ENCODE results near the gene ARG1. TPM values are rescaled to one million over a fixed set of nuclear protein-coding genes. Genes with fewer than 3 reads are reported as not detected.

ARG1 gene
- total RNA-seq (2012; rRNA removed) (not detected in 2 replicates), polyA plus RNA-seq (2012; rRNA removed) (not detected in 2 replicates), Bru-seq, nascent RNA (not detected), BruChase-seq, experiment 1, labeled RNA remaining after a 6-hour chase (not detected), BruChase-seq, experiment 2, labeled RNA remaining after a 2-hour chase (not detected)
- polyA plus RNA-seq (2012; cell fraction: cytosol; rRNA removed) = not detected in 2 replicates
- not detected in 2 replicates for polyA plus RNA-seq (2012; cell fraction: nucleus; rRNA removed; ENCODE audit: low replicate concordance)
- long read RNA-seq = 0 reads

DNA sequence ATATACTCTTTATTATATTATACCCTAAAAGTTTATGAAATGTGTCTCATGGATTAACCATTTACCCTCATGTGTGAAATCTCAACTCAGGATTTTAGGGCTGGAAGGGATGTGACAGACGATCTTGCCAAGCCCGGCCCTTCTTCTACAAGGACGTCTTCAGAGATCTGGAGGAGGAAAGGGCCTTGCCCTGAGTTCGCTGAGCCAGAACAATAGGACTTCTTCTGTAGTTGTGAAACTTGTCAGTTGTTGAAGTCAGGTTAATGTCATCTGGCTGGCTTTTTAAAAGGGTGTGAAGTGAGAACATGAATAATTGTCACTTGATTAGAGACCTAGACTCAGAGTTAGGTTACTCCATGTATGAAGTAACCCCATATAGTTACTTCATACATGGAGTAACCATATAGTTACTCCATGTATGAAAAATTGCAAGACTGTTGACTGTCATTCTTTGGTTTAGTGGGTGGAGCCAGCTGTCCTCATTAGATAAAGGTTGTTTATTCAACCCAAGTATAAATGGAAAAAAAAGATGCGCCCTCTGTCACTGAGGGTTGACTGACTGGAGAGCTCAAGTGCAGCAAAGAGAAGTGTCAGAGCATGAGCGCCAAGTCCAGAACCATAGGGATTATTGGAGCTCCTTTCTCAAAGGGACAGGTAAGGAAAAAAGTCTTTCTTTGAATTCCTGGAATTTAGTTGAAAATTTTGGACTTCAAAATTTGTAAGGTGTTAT, at the start of gene ARG1:
Gene ARG1, plus strand, starts transcription at position 541 of the 730 bp plus-strand sequence. Its CDS starts 57 bp downstream, at position 598.
- H4K5ac ChIP-seq (ENCODE audit: low read depth, low read length) = no peak within 1 kb of the TSS
- H3K4me1 ChIP-seq (ENCODE audit: control insufficient read depth, insufficient read depth, low read length) = no peaks in the 10 kb centered on the region
- BruUV-seq (replicated peaks) = no TSS peak
- CTCF ChIA-PET = interaction anchor here (0.6 kb wide), 1 partner anchor 54 kb away, joined by 3 read pairs; no protein-coding TSS in a partner anchor
- no peaks in the 10 kb centered on the region for H3K27me3 ChIP-seq (ENCODE audit: control insufficient read depth, insufficient read depth, low read length)
- POLR2A ChIA-PET (ENCODE audit: unreplicated experiment) = no interaction called here
- H3K36me3 ChIP-seq (ENCODE audit: control insufficient read depth, insufficient read depth, low read length) = 0 out of 2 replicates have a peak, but pooled peaks cover 1% of the 10 kb centered on the region
- no peaks in the 10 kb centered on the region for H3K79me1 ChIP-seq (ENCODE audit: low read depth in 1 of 2, low read length in 2 of 2)
- H4K91ac ChIP-seq (ENCODE audit: insufficient read depth, low read depth, low read length) = no peak within 1 kb of the TSS
- no peak within 1 kb of the TSS for H3K27ac ChIP-seq (ENCODE audit: insufficient read depth, low read length)
- no peaks in the 10 kb centered on the region; the same call in 1 of the 2 replicates for H3K9me1 ChIP-seq (ENCODE audit: insufficient read depth, low read length)
- no peaks in the 10 kb centered on the region for H3K9me3 ChIP-seq (ENCODE audit: control insufficient read depth, insufficient read depth, low read length)
- H3K18ac ChIP-seq (ENCODE audit: low read depth, low read length) = no peak within 1 kb of the TSS
- no peak within 1 kb of the TSS for H3K4me3 ChIP-seq (ENCODE audit: insufficient read depth, low read depth, low read length)
- no peak within 1 kb of the TSS for H3K4ac ChIP-seq (ENCODE audit: low read depth, low read length)
- H3K56ac ChIP-seq (ENCODE audit: extremely low read depth, insufficient read depth, low read length) = no peak within 1 kb of the TSS
- H2BK15ac ChIP-seq (ENCODE audit: low read depth, low read length) = no peak within 1 kb of the TSS
- no peak within 1 kb of the TSS for H2AK9ac ChIP-seq (replicated peaks; ENCODE audit: low read depth, low read length, poor library complexity)
- no peak for DNase-seq
- no peaks in the 10 kb centered on the region for H4K20me1 ChIP-seq (ENCODE audit: insufficient read depth, low read length)
- in situ Hi-C loops (cut with MboI; ENCODE audit: low sequenced_read_pairs) = no loop called here
- no peak within 1 kb of the TSS for H2AK5ac ChIP-seq (ENCODE audit: low read depth, low read length)
- no peak within 1 kb of the TSS for H2BK5ac ChIP-seq (ENCODE audit: low read depth, low read length, poor library complexity, severe bottlenecking)
- no peak within 1 kb of the TSS for H2BK120ac ChIP-seq (ENCODE audit: low read depth, low read length)
- H3K23ac ChIP-seq (ENCODE audit: low read depth, low read length) = no peak within 1 kb of the TSS
- H3K14ac ChIP-seq (replicated peaks; ENCODE audit: low read depth, low read length) = no peak within 1 kb of the TSS
- dilution Hi-C loops (cut with HindIII; ENCODE audit: low sequenced_read_pairs, unreplicated experiment) = no loop called here
- no peak for ATAC-seq (ENCODE audit: low read depth)
- intact Hi-C loops (cut with micrococcal nuclease) = no loop called here
- H4K8ac ChIP-seq (ENCODE audit: low read depth in 2 of 2, low read length in 2 of 2) = no peak within 1 kb of the TSS
- H2BK20ac ChIP-seq (ENCODE audit: low read depth, low read length) = no peak within 1 kb of the TSS
- H3K9ac ChIP-seq (ENCODE audit: low read depth, low read length) = no peak within 1 kb of the TSS
- H2AFZ ChIP-seq (replicated peaks; ENCODE audit: low read length, poor library complexity) = no peak within 1 kb of the TSS
- H3K4me2 ChIP-seq (ENCODE audit: low read depth, low read length) = no peak within 1 kb of the TSS
- WGBS, 2 experiments (ENCODE audit: extremely low coverage in 2 of 2, insufficient read length in 1 of 2) = no CpG with 5 or more reads among the region's 6 CpGs
- TF ChIP-seq BHLHE40 (IDR thresholded peaks at IDR 0.05; ENCODE audit: low read depth, low read length) = no peak
- no peak for TF ChIP-seq FOS (IDR thresholded peaks at IDR 0.05; ENCODE audit: low read depth, low read length)
- no peak for TF ChIP-seq MAFK (IDR thresholded peaks at IDR 0.05; ENCODE audit: low read depth, low read length)
- TF ChIP-seq, protein P1, sequence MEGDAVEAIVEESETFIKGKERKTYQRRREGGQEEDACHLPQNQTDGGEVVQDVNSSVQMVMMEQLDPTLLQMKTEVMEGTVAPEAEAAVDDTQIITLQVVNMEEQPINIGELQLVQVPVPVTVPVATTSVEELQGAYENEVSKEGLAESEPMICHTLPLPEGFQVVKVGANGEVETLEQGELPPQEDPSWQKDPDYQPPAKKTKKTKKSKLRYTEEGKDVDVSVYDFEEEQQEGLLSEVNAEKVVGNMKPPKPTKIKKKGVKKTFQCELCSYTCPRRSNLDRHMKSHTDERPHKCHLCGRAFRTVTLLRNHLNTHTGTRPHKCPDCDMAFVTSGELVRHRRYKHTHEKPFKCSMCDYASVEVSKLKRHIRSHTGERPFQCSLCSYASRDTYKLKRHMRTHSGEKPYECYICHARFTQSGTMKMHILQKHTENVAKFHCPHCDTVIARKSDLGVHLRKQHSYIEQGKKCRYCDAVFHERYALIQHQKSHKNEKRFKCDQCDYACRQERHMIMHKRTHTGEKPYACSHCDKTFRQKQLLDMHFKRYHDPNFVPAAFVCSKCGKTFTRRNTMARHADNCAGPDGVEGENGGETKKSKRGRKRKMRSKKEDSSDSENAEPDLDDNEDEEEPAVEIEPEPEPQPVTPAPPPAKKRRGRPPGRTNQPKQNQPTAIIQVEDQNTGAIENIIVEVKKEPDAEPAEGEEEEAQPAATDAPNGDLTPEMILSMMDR (conservative IDR thresholded peaks at IDR 0.05; ENCODE audit: low read depth, low read length) = no peak
- TF ChIP-seq, protein P2, sequence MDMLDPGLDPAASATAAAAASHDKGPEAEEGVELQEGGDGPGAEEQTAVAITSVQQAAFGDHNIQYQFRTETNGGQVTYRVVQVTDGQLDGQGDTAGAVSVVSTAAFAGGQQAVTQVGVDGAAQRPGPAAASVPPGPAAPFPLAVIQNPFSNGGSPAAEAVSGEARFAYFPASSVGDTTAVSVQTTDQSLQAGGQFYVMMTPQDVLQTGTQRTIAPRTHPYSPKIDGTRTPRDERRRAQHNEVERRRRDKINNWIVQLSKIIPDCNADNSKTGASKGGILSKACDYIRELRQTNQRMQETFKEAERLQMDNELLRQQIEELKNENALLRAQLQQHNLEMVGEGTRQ (IDR thresholded peaks at IDR 0.05; ENCODE audit: low read depth, low read length) = no peak
- TF ChIP-seq, protein P3, sequence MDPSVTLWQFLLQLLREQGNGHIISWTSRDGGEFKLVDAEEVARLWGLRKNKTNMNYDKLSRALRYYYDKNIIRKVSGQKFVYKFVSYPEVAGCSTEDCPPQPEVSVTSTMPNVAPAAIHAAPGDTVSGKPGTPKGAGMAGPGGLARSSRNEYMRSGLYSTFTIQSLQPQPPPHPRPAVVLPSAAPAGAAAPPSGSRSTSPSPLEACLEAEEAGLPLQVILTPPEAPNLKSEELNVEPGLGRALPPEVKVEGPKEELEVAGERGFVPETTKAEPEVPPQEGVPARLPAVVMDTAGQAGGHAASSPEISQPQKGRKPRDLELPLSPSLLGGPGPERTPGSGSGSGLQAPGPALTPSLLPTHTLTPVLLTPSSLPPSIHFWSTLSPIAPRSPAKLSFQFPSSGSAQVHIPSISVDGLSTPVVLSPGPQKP (IDR thresholded peaks at IDR 0.05; ENCODE audit: borderline replicate concordance, low read depth, low read length) = no peak
- no peak for TF ChIP-seq CHD1 (IDR thresholded peaks at IDR 0.05; ENCODE audit: low read depth, low read length)
- no peak for TF ChIP-seq POLR2A (IDR thresholded peaks at IDR 0.05; ENCODE audit: low read depth, low read length)
- no peak for TF ChIP-seq NFE2L2 (IDR thresholded peaks at IDR 0.05; ENCODE audit: low read depth, low read length)
- no peak for TF ChIP-seq CEBPB (IDR thresholded peaks at IDR 0.05; ENCODE audit: low read depth, low read length)
- no peak for TF ChIP-seq RCOR1 (IDR thresholded peaks at IDR 0.05; ENCODE audit: insufficient replicate concordance, low read length)
- TF ChIP-seq MXI1 (IDR thresholded peaks at IDR 0.05; ENCODE audit: borderline replicate concordance, low read depth, low read length) = no peak
- no peak for TF ChIP-seq MAZ (IDR thresholded peaks at IDR 0.05; ENCODE audit: borderline replicate concordance, low read depth, low read length)
- no peak for TF ChIP-seq RFX5 (IDR thresholded peaks at IDR 0.05; ENCODE audit: low read depth, low read length)
- no peak for TF ChIP-seq RAD21 (IDR thresholded peaks at IDR 0.05; ENCODE audit: low read length)
